M059J (cell line): Measurements from ENCODE around the gene CCDC106. TPM values are rescaled to one million over a fixed set of nuclear protein-coding genes. Genes with fewer than 3 reads are reported as not detected.

Experiments
- DNase-seq: peaks from one replicate; pipeline ENCODE4 v3.0.0-alpha.2; 2012; ENCODE audit warnings: low read depth
- total RNA-seq: library from RNA; depleted of rRNA; stranded (reverse); fragments of >200 nt; shearing (Covaris generic); gene quantifications from 2 replicates; pipeline ENCODE4 v1.2.3, GENCODE V29; 2014; rRNA removed

CCDC106 gene
- total RNA-seq: 4.9 and 5.1 TPM in 2 replicates

GRCh38 chr19:55647732-55648584, at the start of gene CCDC106:
Gene CCDC106, plus strand, starts transcription at chr19:55648212. Its CDS starts 835 bp downstream, at chr19:55649047.
- peak; percentile 31 for DNase-seq

DNA sequence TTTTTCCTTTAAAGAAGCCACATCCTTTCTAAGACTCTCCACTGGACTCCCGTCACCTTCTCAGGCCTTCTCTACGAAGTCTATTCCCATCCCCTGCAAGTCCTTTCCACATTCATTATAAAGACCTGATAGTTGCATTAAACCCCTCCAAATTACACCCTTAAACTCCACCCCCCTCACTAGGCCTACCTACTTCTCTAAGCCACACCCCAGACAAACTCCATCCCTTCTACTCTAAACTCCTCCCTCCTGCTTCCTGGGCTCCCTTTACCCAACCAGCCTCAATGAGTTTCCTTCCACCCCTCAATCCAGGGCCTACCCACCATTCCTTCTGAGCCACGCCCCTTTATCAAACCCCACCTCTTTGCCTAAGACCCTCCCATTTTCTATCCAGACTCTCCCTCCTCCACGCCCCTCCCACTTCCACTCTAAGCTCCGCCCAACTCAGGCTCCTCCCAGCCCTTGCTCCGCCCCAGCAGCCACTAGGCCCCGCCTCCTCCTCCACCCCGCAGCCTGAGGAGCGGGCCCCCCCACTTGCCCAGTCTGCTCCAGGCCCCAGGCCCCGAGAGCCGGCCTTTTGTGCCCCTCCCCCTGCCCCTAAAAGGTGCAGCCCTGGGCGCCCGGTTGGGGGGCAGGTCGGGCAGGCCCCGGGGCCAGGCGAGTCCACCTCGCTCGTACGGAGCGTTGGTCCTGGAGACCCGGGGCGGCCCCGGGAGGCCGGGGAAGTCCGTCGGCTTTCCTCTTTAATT, 49.1 kb upstream of the CCDC106 start:
- DNase-seq: peak; percentile 91

GRCh38 chr19:55599468-55599841, 48.6 kb upstream of the CCDC106 start, which contains the start of gene FIZ1:
Gene FIZ1, minus strand, starts transcription at chr19:55599517. Its CDS starts 1,652 bp downstream, at chr19:55597865.
- peak; percentile 98 for DNase-seq

GRCh38 chr19:55599842-55600661, 48.0 kb upstream of the CCDC106 start, which contains the start of gene ZNF524:
Gene ZNF524, plus strand, starts transcription at chr19:55600288. Its CDS starts 1,825 bp downstream, at chr19:55602113.
- peak; percentile 88 for DNase-seq

DNA sequence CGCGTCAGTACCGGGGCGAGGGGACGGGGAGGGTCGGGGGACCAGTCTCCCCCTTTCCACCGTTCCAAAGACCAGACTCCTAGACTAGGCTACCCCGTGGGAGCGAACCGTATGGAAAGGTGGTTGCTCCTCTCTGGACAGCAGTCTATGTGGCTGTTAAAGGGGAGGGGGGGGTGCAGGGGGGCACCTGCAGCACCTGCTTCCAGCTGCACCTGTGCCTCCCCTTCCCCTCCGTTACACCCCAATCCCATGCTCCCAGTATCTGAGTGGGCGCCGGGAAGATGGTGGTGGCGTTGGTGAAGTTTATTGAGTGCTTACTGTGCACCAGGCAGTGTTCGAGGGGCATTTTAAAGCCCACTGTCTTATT, 47.4 kb upstream of the CCDC106 start:
- no peak for DNase-seq

DNA sequence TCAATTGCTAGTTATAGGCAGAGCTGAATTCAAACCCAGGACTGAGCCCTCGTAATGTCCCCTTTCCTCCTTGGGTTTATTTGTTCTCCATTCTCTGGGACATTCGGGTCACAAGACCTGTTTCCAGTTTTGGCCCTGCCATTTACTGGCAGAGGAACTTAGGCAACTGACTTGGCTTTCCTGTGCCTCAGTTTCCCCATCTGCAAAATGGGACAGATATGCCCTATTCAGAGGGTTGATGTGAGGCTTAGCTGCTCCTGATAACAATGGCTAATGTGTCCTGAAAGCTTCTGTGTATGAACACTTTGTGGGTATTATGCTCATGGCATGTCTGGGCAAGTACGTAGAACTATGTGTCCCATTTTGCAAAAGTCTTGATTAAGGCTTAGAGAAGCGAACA, 46.9 kb upstream of the CCDC106 start:
- DNase-seq: no peak

DNA sequence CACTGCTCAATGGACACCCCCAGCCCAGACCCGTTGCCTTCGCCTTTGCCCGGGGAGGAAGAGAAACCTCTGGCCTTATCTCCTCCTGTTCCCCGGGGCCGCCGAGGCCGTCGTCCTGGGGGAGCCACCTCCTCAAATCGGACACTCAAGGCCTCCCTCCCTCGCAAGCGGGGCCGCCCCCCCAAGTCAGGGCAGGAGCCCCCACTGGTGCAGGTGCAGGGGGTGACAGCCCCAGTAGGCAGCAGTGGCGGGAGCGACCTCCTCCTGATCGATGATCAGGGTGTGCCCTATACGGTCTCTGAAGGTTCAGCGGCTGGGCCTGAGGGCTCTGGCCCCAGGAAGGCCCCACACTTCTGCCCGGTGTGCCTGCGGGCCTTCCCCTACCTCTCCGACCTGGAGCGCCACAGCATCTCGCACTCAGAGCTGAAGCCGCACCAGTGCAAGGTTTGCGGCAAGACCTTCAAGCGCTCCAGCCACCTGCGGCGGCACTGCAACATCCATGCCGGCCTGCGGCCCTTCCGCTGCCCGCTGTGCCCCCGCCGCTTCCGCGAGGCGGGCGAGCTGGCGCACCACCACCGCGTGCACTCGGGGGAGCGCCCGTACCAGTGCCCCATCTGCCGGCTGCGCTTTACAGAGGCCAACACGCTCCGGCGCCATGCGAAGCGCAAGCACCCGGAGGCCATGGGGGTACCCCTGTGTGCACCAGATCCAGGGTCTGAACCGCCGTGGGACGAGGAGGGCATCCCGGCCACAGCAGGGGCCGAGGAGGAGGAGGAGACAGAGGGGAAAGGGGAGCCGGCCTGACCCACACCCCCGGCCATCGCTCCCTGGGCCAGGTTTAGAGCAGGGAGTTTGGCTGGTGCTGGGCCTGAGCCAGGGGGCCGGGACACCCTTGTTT, 45.7 kb upstream of the CCDC106 start:
- DNase-seq: no peak

GRCh38 chr19:55603115-55603514, 44.9 kb upstream of the CCDC106 start:
- DNase-seq: no peak

DNA sequence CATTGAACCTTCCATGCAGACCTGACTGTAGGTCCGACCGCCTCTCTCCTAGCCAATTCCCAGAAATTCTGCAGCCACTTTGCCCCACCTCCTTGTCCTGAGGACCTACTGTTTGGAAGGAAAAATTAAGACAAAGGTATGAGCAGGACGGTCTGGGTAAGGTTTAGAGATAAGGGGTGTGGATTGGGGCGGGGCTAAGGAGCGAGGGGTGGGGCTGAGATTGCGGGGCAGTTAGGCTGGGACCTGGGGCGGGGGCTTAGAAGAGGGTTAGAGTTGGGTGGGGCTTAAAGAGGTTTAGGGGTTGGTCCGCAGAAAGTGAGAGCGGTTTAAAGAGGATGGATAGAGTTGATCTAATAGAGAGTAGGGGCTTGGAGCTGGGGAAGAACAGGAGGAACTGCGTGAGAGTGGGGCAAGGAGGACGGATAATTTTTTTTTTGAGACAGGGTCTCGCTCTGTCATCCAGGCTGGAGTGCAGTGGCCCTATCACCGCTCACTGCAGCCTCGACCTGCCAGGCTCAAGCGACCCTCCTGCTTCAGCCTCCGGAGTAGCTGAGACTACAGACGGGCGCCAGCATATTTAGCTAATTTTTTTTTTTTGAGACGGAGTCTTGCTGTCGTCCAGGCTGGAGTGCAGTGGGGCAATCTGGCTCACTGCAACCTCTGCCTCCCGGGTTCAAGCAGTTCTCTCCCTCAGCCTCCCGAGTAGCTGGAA, 44.3 kb upstream of the CCDC106 start:
- DNase-seq: no peak

DNA sequence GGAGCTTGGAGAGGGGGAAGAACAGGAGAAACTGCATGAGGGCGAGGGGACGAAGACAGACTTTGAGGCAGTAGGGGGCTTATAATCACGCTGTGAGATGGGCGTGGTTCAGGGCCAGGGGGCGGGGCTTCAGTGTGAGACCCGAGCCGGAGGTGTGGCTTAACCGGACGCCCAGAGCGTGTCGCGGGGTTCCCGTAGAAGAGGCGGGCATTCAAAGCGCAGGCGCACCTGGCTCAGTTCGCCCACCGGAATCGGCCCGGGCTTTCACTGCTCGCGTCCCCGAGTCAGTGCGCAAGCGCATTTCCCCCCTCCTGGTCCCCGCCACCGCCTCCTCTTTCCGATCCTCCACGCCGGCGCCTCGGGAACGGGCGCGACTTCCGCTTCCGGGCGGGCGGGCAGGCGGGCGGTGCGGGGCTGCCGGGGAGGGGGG, 42.8 kb upstream of the CCDC106 start:
- DNase-seq: peak; percentile 97

- DNase-seq: peak; percentile 83
Observed at GRCh38 chr19:55605637-55606470, 42.2 kb upstream of the CCDC106 start, which contains the start of gene ZNF865. Gene ZNF865, plus strand, starts transcription at chr19:55605647. Its CDS starts 7,972 bp downstream, at chr19:55613619.

GRCh38 chr19:55606471-55606787, 41.6 kb upstream of the CCDC106 start:
- DNase-seq: no peak

DNA sequence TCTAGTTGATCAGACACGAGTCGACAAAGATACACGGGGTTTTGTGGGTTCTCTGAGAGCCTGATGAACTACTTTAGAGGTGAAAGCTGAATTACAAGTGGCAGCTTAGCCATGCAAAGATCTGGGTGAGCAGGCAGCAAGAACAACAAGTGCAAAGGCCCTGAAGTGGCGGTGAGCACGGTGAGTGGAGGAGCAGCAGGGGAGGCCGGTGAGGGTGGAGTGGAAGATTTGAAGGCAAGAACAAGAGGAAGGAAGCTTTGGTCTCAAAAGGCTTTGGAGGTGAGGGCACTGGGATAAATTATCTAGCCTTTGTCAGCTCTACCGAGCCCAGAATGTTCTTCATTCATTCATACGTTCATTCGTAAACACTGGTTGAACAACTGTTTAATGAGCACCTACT, 41.2 kb upstream of the CCDC106 start:
- no peak for DNase-seq

DNA sequence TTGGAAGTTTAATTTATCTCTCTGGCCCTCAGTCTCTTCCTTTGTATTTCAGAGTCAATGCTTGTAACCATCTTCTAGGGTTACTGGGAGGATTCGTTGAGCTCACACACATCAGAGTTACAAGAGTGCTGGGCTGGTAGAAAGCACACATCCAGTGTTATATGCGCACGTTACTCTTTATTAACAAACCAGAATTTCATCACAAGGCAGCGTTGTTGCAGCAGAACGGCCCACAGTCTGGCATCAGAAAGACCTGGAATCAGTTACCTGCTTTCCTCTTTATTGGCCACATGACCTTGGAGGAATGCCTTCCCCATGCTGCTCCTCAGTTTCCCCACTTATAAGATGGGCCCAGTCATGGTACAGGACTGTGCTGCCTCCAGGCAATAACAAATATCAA, 38.7 kb upstream of the CCDC106 start:
- no peak for DNase-seq

DNA sequence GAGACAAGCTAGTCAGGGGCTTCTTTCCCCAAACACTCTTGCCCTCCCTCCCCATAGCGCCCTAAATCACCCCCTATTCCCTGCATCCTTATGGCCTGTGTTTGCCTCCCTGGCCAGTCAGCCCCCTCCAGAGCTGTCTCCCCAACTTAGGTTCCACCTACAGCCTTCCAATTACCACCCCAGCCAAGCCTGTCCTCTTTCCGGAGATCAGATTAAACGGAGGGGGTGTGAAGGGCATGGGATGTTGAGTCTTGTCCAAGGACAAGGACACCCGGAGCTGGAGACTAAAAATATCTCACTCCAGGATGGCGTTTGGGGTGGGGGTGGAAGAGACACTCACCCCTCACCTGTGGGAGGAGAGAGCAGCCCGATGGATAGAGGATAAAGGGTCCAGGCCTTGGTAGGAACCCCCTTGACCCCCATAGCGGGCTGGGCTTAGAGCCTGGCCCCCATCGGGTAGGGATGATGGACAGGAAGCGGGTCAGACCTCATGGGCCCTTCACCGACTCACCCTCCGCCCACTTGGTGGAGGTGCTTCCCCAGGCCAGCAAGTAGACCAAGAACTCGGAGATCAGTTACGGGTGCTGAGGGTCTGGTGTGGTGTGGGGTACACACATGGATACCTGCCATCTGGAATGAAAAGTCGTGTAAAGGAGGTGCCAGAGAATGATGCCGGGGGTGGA, 36.6 kb upstream of the CCDC106 start:
- DNase-seq: no peak

- no peak for DNase-seq
Observed at GRCh38 chr19:55611983-55612645, 35.9 kb upstream of the CCDC106 start.

DNA sequence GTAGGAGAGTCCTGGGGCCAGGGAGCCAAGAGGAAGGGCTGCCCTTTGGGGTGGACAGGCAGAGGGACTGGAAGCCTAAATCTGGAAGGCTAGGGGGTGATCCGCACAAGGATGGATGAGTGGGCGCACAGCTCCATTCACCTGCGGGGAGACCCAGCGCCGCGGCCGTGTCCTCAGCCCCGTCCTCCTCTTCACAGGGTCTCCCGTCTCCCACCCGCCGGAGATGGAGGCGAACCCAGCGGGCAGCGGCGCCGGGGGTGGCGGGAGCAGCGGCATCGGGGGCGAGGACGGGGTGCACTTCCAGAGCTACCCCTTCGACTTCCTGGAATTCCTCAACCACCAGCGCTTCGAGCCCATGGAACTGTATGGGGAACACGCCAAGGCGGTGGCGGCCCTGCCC, 34.6 kb upstream of the CCDC106 start:
- no peak for DNase-seq
